RWPE1 (cell line): Measurements from ENCODE around the gene GAB2.

Experiments
- CTCF ChIA-PET: fragments of 350-600 bp; sonication (Branson Sonifier 250); formaldehyde crosslinking; extraction: SDS; loops from one replicate; lab custom pipeline; 2021; lab: Yijun Ruan, JAX
- POLR2A ChIA-PET: fragments of 400-600 bp; formaldehyde crosslinking; extraction: SDS; loops from one replicate; lab custom pipeline; 2020; ENCODE audit warnings: antibody characterized with exemption; ENCODE audit not compliant: low non-redundant PET; lab: Yijun Ruan, JAX
- DNase-seq: peaks from one replicate; pipeline ENCODE4 v3.0.0; 2012; ENCODE audit warnings: low spot score
- H3K27ac ChIP-seq: fragments of 450-650 bp; 2 replicates; pipeline ENCODE4 v1.5.1; 2017
- CTCF ChIP-seq: fragments of 450-650 bp; conservative IDR thresholded peaks from 2 replicates; pipeline ENCODE4 v1.5.1; 2017; ENCODE audit warnings: low read depth, mild to moderate bottlenecking

GAB2 gene

GRCh38 chr11:78190871-78191538 is 226.6 kb downstream of the GAB2 start:
- ChIA-PET POLR2A (no interaction called here), CTCF (interaction anchor here (0.6 kb wide), 1 partner anchor 408 kb away, joined by 4 read pairs; no protein-coding TSS in a partner anchor)
- H3K27ac ChIP-seq, result no peak overlapping the region
- no peak for TF ChIP-seq CTCF
- no peak for DNase-seq

GRCh38 chr11:78190374-78190773 is 227.2 kb downstream of the GAB2 start:
- no peak overlapping the region for H3K27ac ChIP-seq
- TF ChIP-seq CTCF, result no peak
- CTCF ChIA-PET, result interaction anchor here (0.6 kb wide), 1 partner anchor 409 kb away, joined by 4 read pairs; no protein-coding TSS in a partner anchor
- POLR2A ChIA-PET, result no interaction called here
- no peak for DNase-seq

GRCh38 chr11:78189851-78190250 is 227.8 kb downstream of the GAB2 start:
- no peak for TF ChIP-seq CTCF
- no peak for DNase-seq
- ChIA-PET CTCF (interaction anchor here (0.6 kb wide), 1 partner anchor 27 kb away, joined by 3 read pairs; no protein-coding TSS in a partner anchor), POLR2A (no interaction called here)
- peak overlapping the region; percentile 72 for H3K27ac ChIP-seq

- POLR2A ChIA-PET, result no interaction called here
- peak overlapping the region; percentile 72 for H3K27ac ChIP-seq
- TF ChIP-seq CTCF, result no peak
- peak; percentile 8 for DNase-seq
- CTCF ChIA-PET, result interaction anchor here (0.6 kb wide), 1 partner anchor 28 kb away, joined by 3 read pairs; no protein-coding TSS in a partner anchor
Observed at GRCh38 chr11:78189174-78189724, 228.4 kb downstream of the GAB2 start.

GRCh38 chr11:78188286-78189173 is 229.1 kb downstream of the GAB2 start, which contains the start of the genes KCTD21 and USP35:
Gene KCTD21, minus strand, starts transcription at chr11:78188626. Its CDS starts 14,072 bp downstream, at chr11:78174554.
Gene USP35, plus strand, starts transcription at chr11:78188919. Its CDS starts 7,327 bp downstream, at chr11:78196246.
- peak within 1 kb of the TSS; percentile 72 for H3K27ac ChIP-seq
- ChIA-PET POLR2A (interaction anchor here (0.6 kb wide), 1 partner anchor 230 kb away, joined by 3 read pairs; no protein-coding TSS in a partner anchor), CTCF (interaction anchor here (0.5 to 0.7 kb wide), 3 partner anchors 31 to 178 kb away, joined by 3 to 4 read pairs (median 3); no protein-coding TSS in a partner anchor)
- no peak for TF ChIP-seq CTCF
- peak; percentile 97 for DNase-seq
